ENCODE data around the gene BLTP3A.
"Not testable (repeated sequence)": the region's sequence is repeated elsewhere in the genome, so short reads cannot be mapped to it uniquely, and the experiment has no call there.

Gene BLTP3A

GRCh38 chr6:34793877-34794276 lies 2.0 kb downstream of the BLTP3A start:
- no peak for DNase-seq

- no peak for DNase-seq
These were observed 4.0 kb downstream of the BLTP3A start for GRCh38 chr6:34795836-34796425.

- no peak for DNase-seq
These were observed 6.2 kb downstream of the BLTP3A start for GRCh38 chr6:34798057-34798456.

GRCh38 chr6:34799547-34799946 lies 7.7 kb downstream of the BLTP3A start:
- no peak for DNase-seq

GRCh38 chr6:34804543-34804942 lies 12.7 kb downstream of the BLTP3A start:
- no peak for DNase-seq

- DNase-seq, result not testable (repeated sequence)
These were observed 13.2 kb downstream of the BLTP3A start for GRCh38 chr6:34805074-34805473.

GRCh38 chr6:34806738-34807453 lies 15.0 kb downstream of the BLTP3A start:
- DNase-seq, result no peak

- DNase-seq, result not testable (repeated sequence)
These were observed 16.6 kb downstream of the BLTP3A start for GRCh38 chr6:34808473-34808872.

GRCh38 chr6:34809419-34809818 lies 17.5 kb downstream of the BLTP3A start:
- not testable (repeated sequence) for DNase-seq

- no peak for DNase-seq
These were observed 18.4 kb downstream of the BLTP3A start for GRCh38 chr6:34810017-34810882.

GRCh38 chr6:34810936-34811632 lies 19.2 kb downstream of the BLTP3A start:
- peak; percentile 63 for DNase-seq

- DNase-seq, result no peak
These were observed 21.3 kb downstream of the BLTP3A start for GRCh38 chr6:34813028-34813713.

GRCh38 chr6:34816635-34817301 lies 24.9 kb downstream of the BLTP3A start:
- no peak for DNase-seq

GRCh38 chr6:34817446-34817845 lies 25.6 kb downstream of the BLTP3A start:
- DNase-seq, result no peak

GRCh38 chr6:34818872-34819570 lies 27.1 kb downstream of the BLTP3A start:
- DNase-seq, result not testable (repeated sequence)

- DNase-seq, result no peak
These were observed 27.9 kb downstream of the BLTP3A start for GRCh38 chr6:34819571-34820480.

GRCh38 chr6:34829137-34829536 lies 37.3 kb downstream of the BLTP3A start:
- DNase-seq, result no peak

GRCh38 chr6:34832942-34833341 lies 41.1 kb downstream of the BLTP3A start:
- DNase-seq, result no peak

- DNase-seq, result no peak
These were observed 43.1 kb downstream of the BLTP3A start for GRCh38 chr6:34834789-34835518.
